AG10803 (cell line): ENCODE data around the gene TDRD12.
A peak's percentile ranks its signal among the peaks of the same experiment; 100 is the strongest.

ENCODE experiments used
- DNase-seq: peaks from one replicate; pipeline ENCODE4 v3.0.0; 2010; ENCODE audit warnings: low read depth
- H3K4me3 ChIP-seq: 2 replicates; pipeline ENCODE4 v1.5.1; 2011; ENCODE audit warnings: mild to moderate bottlenecking, low read length, control low read depth
- TF ChIP-seq, protein P1 (sequence below): conservative IDR thresholded peaks from 2 replicates; pipeline ENCODE4 v1.5.1; 2011; ENCODE audit warnings: mild to moderate bottlenecking, low read length, control low read depth, inconsistent platforms

Gene TDRD12

DNA sequence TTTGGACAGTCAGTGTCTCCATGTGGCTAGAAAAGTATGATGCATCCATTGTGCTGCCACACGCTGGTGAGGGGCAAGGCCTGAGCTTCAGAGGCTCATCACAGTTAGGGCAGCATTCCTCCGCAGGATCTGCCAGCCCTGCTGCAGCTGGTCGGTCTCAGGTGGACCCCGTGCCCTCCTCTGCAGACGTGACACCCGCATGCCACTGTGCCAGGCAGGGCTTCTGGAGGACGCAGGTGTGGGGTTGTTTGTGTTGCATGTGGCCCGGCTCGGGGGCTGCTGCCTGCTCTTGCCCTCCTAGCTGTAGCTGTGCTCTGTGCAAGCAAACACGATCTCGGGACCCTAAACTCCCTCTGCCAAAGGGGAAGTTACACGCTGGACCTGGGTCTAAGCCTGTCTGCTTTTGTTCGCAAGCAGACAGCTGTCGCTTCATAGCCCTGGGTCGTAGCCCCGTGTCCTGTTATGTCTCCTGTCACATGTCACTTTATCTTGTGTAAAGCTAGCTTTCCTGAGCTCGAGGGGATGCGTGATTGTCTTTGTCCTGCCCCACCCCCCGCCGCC is 104.7 kb downstream of the TDRD12 start:
- no peak overlapping the region for H3K4me3 ChIP-seq
- TF ChIP-seq, protein P1, sequence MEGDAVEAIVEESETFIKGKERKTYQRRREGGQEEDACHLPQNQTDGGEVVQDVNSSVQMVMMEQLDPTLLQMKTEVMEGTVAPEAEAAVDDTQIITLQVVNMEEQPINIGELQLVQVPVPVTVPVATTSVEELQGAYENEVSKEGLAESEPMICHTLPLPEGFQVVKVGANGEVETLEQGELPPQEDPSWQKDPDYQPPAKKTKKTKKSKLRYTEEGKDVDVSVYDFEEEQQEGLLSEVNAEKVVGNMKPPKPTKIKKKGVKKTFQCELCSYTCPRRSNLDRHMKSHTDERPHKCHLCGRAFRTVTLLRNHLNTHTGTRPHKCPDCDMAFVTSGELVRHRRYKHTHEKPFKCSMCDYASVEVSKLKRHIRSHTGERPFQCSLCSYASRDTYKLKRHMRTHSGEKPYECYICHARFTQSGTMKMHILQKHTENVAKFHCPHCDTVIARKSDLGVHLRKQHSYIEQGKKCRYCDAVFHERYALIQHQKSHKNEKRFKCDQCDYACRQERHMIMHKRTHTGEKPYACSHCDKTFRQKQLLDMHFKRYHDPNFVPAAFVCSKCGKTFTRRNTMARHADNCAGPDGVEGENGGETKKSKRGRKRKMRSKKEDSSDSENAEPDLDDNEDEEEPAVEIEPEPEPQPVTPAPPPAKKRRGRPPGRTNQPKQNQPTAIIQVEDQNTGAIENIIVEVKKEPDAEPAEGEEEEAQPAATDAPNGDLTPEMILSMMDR, result no peak
- no peak for DNase-seq

DNA sequence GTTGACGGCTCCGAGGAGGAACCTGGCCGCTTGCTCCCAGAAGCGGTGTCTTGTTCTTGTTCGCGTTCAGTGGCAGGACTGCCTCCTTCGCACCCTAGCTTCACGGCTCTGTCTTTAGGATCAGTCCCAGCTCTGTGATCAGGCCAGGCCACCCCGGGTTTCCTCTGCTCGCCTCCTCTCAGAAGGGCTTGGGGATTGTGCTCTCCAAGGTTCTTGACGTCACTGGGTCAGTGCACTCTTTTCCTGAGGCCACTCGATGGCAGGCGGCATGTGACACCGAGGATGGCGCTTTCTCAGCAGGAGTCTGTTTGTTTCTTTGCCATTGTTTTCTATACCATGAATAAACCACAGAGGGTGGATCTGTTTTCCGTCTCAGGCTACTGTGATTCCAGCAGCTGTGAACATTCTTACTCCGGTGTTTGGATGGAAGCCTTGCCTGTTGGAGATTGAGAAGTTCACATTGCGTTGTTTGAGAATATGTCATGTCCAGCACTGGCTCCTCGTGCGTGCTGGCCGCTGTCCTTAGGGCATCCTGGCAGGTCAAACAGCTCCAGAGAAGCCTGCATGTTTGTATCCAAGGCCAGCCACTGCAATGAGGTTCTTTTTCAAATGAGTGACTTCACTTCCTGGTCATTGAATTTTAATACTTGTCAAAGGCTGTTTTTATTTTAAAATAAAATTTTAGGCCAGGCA is 105.5 kb downstream of the TDRD12 start:
- no peak overlapping the region for H3K4me3 ChIP-seq
- no peak for DNase-seq
- TF ChIP-seq, protein P1, result no peak

- no peak overlapping the region for H3K4me3 ChIP-seq
- DNase-seq, result no peak
- TF ChIP-seq, protein P1, result no peak
These were observed 108.6 kb downstream of the TDRD12 start for GRCh38 chr19:32828139-32828538.

- TF ChIP-seq, protein P1, result no peak
- no peak overlapping the region for H3K4me3 ChIP-seq
- no peak for DNase-seq
These were observed 109.2 kb downstream of the TDRD12 start for GRCh38 chr19:32828643-32829344.

DNA sequence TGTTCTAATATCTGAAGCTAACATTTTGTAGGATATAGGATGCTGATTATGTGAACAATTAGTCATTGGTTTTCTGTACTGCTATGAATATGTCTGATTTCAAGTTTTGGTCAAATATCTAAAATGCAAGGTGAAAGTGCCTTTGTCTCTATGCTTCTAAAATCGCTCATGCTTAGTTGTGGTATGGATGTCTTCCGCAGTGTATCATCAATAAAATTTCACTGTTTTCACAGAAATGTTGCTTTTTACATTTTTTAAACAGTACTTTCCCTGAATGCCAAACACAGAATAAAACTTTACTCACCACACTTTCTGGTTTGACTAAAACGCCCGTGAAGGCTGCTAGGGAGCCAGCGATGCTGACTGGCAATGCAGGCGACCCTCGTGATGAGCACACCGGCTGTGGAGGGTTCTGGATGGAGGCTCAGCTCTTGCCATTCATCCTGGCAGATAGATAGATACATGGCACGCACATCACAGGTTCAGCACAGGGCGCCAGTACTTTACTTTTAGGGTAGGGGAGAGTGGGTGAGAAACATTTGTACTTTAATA is 109.9 kb downstream of the TDRD12 start:
- DNase-seq, result no peak
- TF ChIP-seq, protein P1, result no peak
- no peak overlapping the region for H3K4me3 ChIP-seq

GRCh38 chr19:32830231-32831014 is 110.9 kb downstream of the TDRD12 start:
- TF ChIP-seq, protein P1, result no peak
- DNase-seq, result peak; percentile 60
- H3K4me3 ChIP-seq, result no peak overlapping the region
